Glutamatergic neuron (in vitro differentiated cells): ENCODE results near the gene LRRN2. TPM values are rescaled to one million over a fixed set of nuclear protein-coding genes. Genes with fewer than 3 reads are reported as not detected.

Experiments used
- DNase-seq: peaks from one replicate; pipeline ENCODE4 v3.0.0; 2022
- H3K27ac Mint-ChIP-seq: one replicate; pipeline ENCODE4 v1.8.0; 2020; ENCODE audit warnings: mild to moderate bottlenecking, mixed read lengths, inconsistent platforms; ENCODE audit not compliant: unreplicated experiment
- H3K27me3 Mint-ChIP-seq: one replicate; pipeline ENCODE4 v1.8.0; 2020; ENCODE audit warnings: mild to moderate bottlenecking, moderate library complexity, mixed read lengths, inconsistent platforms; ENCODE audit not compliant: unreplicated experiment
- H3K36me3 Mint-ChIP-seq: one replicate; pipeline ENCODE4 v1.8.0; 2020; ENCODE audit warnings: mild to moderate bottlenecking, mixed read lengths, inconsistent platforms; ENCODE audit not compliant: unreplicated experiment
- H3K4me1 Mint-ChIP-seq: one replicate; pipeline ENCODE4 v1.8.0; 2020; ENCODE audit warnings: mild to moderate bottlenecking, low read depth, mixed read lengths, inconsistent platforms; ENCODE audit not compliant: unreplicated experiment
- H3K4me3 Mint-ChIP-seq: one replicate; pipeline ENCODE4 v1.8.0; 2020; ENCODE audit warnings: mild to moderate bottlenecking, mixed read lengths, inconsistent platforms; ENCODE audit not compliant: unreplicated experiment
- H3K9me3 Mint-ChIP-seq: one replicate; pipeline ENCODE4 v1.8.0; 2020; ENCODE audit warnings: mild to moderate bottlenecking, moderate library complexity, mixed read lengths, inconsistent platforms; ENCODE audit not compliant: unreplicated experiment
- total RNA-seq: library from RNA; stranded (reverse); fragmentation: NEBNext Ultra II Directional; extraction: Animal tissue kit (Norgen Biotek cat#: 25700); gene quantifications from one replicate; pipeline ENCODE4 v1.2.1, GENCODE V29; 2021; ENCODE audit not compliant: unreplicated experiment
- TF ChIP-seq, protein P1 (sequence below): fragments of 200-600 bp; sonication (generic); IDR thresholded peaks from one replicate; pipeline ENCODE4 v1.5.0; 2021; ENCODE audit not compliant: partially characterized antibody, unreplicated experiment

LRRN2 gene
- total RNA-seq, 1 donor from 2014 or later: 6.9 TPM

DNA sequence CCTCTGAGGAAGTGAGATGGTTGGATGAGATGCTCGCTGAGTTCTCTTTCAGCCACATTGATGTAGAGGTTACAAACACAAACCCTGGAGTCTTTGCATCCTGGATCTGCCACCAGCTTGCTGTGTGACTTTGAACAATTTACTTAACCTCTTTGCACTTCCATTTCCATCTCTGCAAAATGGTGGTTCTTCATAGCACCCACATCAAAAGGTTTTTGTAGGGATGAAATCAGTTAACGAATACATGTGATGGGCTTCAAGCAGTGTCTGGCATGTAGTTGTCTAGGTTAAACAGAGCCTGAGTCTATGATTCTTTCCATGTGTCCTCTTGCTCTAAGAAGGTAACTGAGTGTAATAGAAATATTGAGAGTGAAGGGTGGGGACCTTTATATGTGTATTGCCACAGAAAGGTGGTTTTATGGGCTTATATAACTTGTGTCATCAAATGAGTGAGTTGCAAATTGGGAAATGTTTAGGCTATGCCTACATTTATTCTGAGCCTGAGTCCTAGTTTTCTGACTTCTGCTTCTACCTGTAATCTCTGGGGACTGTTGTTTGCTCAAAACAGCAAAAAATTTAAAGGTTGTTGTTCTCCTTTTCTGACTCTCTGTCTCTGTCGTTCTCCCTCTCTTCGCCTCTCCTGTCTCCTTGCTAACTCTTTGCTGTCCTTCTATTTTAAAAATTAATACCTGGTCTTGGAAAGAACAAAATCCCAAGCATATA, 27.3 kb upstream of the LRRN2 start:
- Mint-ChIP-seq H3K4me3 (peak overlapping the region; percentile 30), H3K9me3 (peaks cover 8% of the 10 kb centered on the region), H3K27me3 (peaks cover 8% of the 10 kb centered on the region), H3K4me1 (peaks cover 49% of the 10 kb centered on the region), H3K36me3 (no peaks in the 10 kb centered on the region), H3K27ac (peak overlapping the region; percentile 80)
- no peak for DNase-seq
- TF ChIP-seq, protein P1, sequence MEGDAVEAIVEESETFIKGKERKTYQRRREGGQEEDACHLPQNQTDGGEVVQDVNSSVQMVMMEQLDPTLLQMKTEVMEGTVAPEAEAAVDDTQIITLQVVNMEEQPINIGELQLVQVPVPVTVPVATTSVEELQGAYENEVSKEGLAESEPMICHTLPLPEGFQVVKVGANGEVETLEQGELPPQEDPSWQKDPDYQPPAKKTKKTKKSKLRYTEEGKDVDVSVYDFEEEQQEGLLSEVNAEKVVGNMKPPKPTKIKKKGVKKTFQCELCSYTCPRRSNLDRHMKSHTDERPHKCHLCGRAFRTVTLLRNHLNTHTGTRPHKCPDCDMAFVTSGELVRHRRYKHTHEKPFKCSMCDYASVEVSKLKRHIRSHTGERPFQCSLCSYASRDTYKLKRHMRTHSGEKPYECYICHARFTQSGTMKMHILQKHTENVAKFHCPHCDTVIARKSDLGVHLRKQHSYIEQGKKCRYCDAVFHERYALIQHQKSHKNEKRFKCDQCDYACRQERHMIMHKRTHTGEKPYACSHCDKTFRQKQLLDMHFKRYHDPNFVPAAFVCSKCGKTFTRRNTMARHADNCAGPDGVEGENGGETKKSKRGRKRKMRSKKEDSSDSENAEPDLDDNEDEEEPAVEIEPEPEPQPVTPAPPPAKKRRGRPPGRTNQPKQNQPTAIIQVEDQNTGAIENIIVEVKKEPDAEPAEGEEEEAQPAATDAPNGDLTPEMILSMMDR: no peak

DNA sequence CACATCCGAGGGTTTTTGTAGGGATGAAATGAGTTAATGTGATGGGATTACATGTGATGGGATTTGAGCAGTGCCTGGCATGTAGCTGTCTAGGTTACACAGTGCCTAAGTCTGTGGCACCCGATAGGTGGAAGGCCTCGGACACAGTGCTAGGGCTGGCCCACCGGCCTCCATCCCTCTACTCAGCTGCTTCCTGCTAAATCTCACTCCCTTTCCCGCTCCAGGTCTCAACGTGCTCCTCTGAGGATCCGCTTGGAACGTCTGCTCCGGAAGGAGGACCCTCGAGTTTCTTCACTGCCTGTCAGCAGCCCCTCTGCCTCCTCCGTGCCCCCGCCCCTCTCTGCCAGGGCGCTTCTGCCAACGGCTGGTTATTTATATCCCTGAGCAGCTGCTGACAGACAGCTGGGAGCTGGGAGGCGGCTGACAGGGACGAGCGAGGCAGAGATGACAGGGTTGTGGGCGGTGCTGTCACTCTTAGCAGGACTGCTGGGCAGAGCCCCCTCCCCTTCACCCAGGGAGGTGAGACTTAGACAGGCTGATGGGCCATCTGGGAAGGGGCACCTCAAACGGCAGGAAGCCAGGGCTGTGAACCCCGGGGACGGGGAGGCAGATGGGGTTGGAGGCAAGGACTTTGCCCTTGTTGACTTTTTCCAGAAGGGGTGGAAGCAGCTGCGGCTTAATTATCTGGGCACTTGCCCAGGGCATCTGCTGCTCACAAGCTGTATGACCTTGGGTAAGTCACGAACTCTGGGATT, 26.6 kb upstream of the LRRN2 start:
- H3K4me1 Mint-ChIP-seq: peaks cover 49% of the 10 kb centered on the region
- DNase-seq: peak; percentile 80
- no peaks in the 10 kb centered on the region for H3K36me3 Mint-ChIP-seq
- peak overlapping the region; percentile 80 for H3K27ac Mint-ChIP-seq
- TF ChIP-seq, protein P1: no peak
- peaks cover 8% of the 10 kb centered on the region for H3K9me3 Mint-ChIP-seq
- peak overlapping the region; percentile 35 for H3K4me3 Mint-ChIP-seq
- peaks cover 7% of the 10 kb centered on the region for H3K27me3 Mint-ChIP-seq

DNA sequence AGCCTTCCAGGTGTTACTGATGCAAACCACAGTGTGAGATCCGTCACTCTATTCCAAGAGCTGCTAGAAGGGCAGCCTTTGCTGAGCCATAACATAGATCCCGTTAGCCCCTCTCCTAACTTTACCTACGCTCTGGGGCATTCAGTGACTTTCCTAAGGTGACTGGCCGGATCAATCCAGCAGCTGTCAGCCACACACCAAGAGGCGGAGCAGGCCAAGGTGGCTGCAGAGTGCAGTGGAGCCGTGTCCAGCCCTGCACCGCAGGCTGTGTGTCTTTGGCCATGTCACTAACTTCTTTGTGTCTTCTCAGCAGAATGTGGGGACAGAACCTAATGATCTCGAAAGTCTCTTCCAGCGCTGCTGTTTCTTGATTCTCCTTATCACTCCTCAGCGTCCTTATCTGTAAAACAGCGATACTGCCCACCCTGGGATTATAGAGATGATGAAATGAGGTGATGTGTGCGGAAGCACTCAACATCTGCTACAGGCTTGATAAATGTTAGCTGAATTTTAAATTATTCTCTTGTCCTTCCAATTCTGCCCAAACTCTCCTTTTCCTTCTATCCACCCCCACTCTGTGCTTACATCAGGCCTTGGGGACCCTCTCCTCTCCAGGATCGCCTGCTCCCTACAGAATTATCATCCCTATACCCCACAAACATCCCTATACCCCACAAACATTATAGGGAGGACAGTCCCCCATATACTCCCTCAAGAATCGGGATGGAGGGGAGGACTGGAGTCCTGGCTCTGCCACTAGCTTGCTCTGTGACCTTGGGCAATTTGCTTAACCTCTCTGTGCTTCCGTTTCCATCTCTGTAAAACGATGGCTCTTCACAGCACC, 25.8 kb upstream of the LRRN2 start:
- TF ChIP-seq, protein P1: no peak
- Mint-ChIP-seq H3K4me3 (peak overlapping the region; percentile 27), H3K4me1 (peaks cover 49% of the 10 kb centered on the region), H3K36me3 (no peaks in the 10 kb centered on the region), H3K27me3 (peaks cover 8% of the 10 kb centered on the region), H3K27ac (peak overlapping the region; percentile 80), H3K9me3 (peaks cover 8% of the 10 kb centered on the region)
- no peak for DNase-seq

DNA sequence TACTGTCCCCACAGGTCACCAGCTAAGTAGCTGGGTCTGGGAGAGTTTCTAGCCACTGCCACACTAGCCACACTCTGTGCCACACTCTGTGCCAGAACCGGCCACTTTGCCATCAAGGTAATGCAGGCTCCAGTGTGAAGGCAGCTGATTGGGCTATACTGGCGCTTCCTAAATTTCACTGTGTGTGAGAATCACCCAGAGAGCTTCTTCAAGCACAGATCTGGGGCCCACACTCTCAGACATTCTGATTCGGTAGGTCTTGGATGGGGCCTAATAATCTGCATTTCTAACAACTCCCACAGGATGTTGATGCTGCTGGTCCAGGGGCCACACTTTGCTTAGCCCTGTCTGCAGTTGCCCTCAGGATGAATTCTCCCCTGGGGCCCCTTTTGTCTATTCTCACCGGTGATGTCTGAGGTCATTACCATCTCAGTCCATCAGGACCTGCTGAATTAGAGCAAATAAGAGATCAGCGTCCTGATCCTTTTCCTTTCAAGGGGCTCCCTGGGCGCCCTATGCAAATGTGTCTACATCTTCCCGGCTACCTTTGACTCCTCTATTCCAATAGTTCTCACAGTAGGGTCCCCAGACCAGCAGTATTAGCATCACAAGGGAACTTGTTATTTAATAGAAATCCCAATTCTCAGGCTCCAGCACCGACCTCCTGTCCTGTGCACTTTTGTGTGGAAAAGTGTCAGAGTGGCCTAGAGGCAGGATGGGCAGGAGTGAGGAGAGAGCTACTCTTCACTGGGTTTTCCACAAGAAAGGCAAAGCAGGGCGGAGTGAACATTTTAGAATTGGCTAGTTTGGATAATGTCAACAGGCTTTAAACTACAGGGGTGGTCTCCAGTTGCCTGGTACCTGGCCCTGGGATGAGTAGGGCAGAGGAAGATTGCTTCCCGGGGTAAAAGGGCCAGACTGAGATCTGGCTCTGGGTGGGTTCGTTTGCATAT, 24.7 kb upstream of the LRRN2 start:
- no peaks in the 10 kb centered on the region for H3K36me3 Mint-ChIP-seq
- peaks cover 48% of the 10 kb centered on the region for H3K4me1 Mint-ChIP-seq
- no peak overlapping the region for H3K27ac Mint-ChIP-seq
- peaks cover 10% of the 10 kb centered on the region for H3K27me3 Mint-ChIP-seq
- peak overlapping the region; percentile 10 for H3K4me3 Mint-ChIP-seq
- no peak for DNase-seq
- peaks cover 8% of the 10 kb centered on the region for H3K9me3 Mint-ChIP-seq
- TF ChIP-seq, protein P1: no peak
